ENCODE measurements around the gene CSTA.

GRCh38 chr3:122364490-122364889, 39.4 kb downstream of the CSTA start:
- TF ChIP-seq, protein P1, sequence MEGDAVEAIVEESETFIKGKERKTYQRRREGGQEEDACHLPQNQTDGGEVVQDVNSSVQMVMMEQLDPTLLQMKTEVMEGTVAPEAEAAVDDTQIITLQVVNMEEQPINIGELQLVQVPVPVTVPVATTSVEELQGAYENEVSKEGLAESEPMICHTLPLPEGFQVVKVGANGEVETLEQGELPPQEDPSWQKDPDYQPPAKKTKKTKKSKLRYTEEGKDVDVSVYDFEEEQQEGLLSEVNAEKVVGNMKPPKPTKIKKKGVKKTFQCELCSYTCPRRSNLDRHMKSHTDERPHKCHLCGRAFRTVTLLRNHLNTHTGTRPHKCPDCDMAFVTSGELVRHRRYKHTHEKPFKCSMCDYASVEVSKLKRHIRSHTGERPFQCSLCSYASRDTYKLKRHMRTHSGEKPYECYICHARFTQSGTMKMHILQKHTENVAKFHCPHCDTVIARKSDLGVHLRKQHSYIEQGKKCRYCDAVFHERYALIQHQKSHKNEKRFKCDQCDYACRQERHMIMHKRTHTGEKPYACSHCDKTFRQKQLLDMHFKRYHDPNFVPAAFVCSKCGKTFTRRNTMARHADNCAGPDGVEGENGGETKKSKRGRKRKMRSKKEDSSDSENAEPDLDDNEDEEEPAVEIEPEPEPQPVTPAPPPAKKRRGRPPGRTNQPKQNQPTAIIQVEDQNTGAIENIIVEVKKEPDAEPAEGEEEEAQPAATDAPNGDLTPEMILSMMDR (conservative IDR thresholded peaks at IDR 0.05; ENCODE audit: low read length), result no peak
- no peak for TF ChIP-seq EZH2phosphoT487 (IDR thresholded peaks at IDR 0.05; ENCODE audit: borderline replicate concordance, low read depth, low read length)

Data from OCI-LY7 (cell line).